ENCODE data around the gene SGCA. TPM values are rescaled to one million over a fixed set of nuclear protein-coding genes. Genes with fewer than 3 reads are reported as not detected.

Gene SGCA
- total and polyA plus RNA-seq, 9 of the 15 experiments (the other 6 are each of a cell fraction or from before 2014, with no cell fraction given) = not detected

DNA sequence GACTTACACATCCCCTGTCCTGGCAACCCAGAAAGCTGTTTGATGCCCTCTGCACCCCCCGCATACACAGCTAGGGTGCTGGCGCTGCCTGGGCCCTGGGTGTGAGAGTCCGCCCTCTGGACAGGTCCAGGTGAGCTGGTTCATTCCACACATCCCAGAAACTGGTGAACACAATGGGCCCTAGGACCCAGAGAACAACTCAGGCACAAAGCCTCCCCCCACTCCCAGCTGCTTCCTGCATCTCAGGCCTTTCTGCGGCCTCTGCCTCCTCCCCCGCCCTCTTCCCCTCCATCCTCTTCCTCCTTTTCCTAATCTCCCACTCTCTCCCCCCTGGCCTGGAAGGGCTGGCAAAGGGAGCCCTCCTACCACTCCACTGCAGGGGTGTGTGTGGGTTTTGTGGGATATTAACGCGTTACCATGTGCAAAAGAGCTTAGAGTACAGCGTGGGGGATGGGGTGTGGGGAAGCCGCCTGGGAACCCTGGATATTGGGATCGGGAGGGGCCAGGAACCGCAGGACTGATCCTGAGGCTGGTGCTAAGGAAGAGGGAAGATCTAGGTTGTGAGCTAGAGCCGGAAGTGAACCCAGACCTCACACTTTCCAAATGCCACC is 13.8 kb upstream of the SGCA start (continued):
- peak; percentile 96 for TF ChIP-seq BRD9 (IDR thresholded peaks at IDR 0.05; ENCODE audit: low read depth, partially characterized antibody)
- TF ChIP-seq ZBTB8A (IDR thresholded peaks at IDR 0.05; ENCODE audit: partially characterized antibody) = no peak
- TF ChIP-seq ELF1 (tag; IDR thresholded peaks at IDR 0.05) = peak; percentile 92
- TF ChIP-seq NFE2L1 (tag; IDR thresholded peaks at IDR 0.05; ENCODE audit: borderline replicate concordance, low read depth) = no peak
- TF ChIP-seq, protein P1, sequence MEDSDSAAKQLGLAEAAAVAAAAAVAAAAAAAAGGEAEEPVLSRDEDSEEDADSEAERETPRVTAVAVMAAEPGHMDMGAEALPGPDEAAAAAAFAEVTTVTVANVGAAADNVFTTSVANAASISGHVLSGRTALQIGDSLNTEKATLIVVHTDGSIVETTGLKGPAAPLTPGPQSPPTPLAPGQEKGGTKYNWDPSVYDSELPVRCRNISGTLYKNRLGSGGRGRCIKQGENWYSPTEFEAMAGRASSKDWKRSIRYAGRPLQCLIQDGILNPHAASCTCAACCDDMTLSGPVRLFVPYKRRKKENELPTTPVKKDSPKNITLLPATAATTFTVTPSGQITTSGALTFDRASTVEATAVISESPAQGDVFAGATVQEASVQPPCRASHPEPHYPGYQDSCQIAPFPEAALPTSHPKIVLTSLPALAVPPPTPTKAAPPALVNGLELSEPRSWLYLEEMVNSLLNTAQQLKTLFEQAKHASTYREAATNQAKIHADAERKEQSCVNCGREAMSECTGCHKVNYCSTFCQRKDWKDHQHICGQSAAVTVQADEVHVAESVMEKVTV (CRISPR knock-in tag; IDR thresholded peaks at IDR 0.05) = no peak
- no peak; the same call in 1 of the 2 replicates for TF ChIP-seq NFIC (IDR thresholded peaks at IDR 0.05)
- peak in 1 of 2 experiments; percentile 38; a peak in 1 of 4 replicates for TF ChIP-seq SRF (CRISPR knock-in tag; IDR thresholded peaks at IDR 0.05)
- no peak for TF ChIP-seq NCOA2 (IDR thresholded peaks at IDR 0.05; ENCODE audit: partially characterized antibody in 2 of 2)
- TF ChIP-seq, protein P2, sequence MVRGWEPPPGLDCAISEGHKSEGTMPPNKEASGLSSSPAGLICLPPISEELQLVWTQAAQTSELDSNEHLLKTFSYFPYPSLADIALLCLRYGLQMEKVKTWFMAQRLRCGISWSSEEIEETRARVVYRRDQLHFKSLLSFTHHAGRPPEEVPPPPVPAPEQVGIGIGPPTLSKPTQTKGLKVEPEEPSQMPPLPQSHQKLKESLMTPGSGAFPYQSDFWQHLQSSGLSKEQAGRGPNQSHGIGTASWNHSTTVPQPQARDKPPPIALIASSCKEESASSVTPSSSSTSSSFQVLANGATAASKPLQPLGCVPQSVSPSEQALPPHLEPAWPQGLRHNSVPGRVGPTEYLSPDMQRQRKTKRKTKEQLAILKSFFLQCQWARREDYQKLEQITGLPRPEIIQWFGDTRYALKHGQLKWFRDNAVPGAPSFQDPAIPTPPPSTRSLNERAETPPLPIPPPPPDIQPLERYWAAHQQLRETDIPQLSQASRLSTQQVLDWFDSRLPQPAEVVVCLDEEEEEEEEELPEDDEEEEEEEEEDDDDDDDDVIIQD (CRISPR knock-in tag; IDR thresholded peaks at IDR 0.05) = no peak
- no peak for TF ChIP-seq ZNF217 (CRISPR knock-in tag; IDR thresholded peaks at IDR 0.05)
- no peak for TF ChIP-seq NFE2 (IDR thresholded peaks at IDR 0.05; ENCODE audit: low read depth)
- TF ChIP-seq BCL6 (CRISPR knock-in tag; IDR thresholded peaks at IDR 0.05) = no peak
- TF ChIP-seq, protein P3, sequence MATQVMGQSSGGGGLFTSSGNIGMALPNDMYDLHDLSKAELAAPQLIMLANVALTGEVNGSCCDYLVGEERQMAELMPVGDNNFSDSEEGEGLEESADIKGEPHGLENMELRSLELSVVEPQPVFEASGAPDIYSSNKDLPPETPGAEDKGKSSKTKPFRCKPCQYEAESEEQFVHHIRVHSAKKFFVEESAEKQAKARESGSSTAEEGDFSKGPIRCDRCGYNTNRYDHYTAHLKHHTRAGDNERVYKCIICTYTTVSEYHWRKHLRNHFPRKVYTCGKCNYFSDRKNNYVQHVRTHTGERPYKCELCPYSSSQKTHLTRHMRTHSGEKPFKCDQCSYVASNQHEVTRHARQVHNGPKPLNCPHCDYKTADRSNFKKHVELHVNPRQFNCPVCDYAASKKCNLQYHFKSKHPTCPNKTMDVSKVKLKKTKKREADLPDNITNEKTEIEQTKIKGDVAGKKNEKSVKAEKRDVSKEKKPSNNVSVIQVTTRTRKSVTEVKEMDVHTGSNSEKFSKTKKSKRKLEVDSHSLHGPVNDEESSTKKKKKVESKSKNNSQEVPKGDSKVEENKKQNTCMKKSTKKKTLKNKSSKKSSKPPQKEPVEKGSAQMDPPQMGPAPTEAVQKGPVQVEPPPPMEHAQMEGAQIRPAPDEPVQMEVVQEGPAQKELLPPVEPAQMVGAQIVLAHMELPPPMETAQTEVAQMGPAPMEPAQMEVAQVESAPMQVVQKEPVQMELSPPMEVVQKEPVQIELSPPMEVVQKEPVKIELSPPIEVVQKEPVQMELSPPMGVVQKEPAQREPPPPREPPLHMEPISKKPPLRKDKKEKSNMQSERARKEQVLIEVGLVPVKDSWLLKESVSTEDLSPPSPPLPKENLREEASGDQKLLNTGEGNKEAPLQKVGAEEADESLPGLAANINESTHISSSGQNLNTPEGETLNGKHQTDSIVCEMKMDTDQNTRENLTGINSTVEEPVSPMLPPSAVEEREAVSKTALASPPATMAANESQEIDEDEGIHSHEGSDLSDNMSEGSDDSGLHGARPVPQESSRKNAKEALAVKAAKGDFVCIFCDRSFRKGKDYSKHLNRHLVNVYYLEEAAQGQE (IDR thresholded peaks at IDR 0.05; ENCODE audit: borderline replicate concordance) = no peak
- TF ChIP-seq, protein P3 (CRISPR knock-in tag; IDR thresholded peaks at IDR 0.05; ENCODE audit: low read depth) = no peak
- peak; percentile 75 for TF ChIP-seq DPF2 (IDR thresholded peaks at IDR 0.05)
- no peak for TF ChIP-seq ZNF778 (CRISPR knock-in tag; IDR thresholded peaks at IDR 0.05)
- 0 out of 2 replicates have a peak, but pooled peaks have one; percentile 26 for TF ChIP-seq MTA3 (IDR thresholded peaks at IDR 0.05; ENCODE audit: borderline replicate concordance)
- TF ChIP-seq ILF3 (IDR thresholded peaks at IDR 0.05; ENCODE audit: borderline replicate concordance) = no peak
- no peak for TF ChIP-seq ZNF77 (CRISPR knock-in tag; IDR thresholded peaks at IDR 0.05)
